DMS114 treated with DMSO at 0.1 percent for 48 hours (cell line): ENCODE data around the gene ID4.

ENCODE experiments used
- DNase-seq: peaks from one replicate; lab custom pipeline; 2025; ENCODE audit not compliant: unreplicated experiment; lab: John Stamatoyannopoulos, UW

ID4 gene

DNA sequence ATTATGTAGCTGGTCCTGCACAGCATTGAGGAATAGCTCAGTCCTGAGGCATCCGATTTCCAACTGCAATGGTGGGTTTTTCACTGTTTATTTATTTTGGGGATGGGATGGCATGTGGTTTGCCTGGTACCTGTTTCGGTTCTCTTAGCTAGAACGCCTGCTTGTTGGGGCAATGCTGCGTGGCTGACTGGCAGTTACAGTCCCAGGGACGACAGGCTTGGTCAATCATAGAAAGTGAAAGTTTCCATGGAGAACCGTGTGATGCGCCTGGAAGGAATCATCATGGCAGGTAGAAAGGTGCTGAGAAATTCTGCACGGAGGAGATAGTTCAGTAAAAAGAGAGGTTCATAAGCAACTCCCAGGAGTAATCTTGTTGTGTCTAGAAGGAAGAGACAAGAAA lies 18.4 kb downstream of the ID4 start:
- no peak for DNase-seq

GRCh38 chr6:19857139-19857538 lies 20.0 kb downstream of the ID4 start:
- no peak for DNase-seq

DNA sequence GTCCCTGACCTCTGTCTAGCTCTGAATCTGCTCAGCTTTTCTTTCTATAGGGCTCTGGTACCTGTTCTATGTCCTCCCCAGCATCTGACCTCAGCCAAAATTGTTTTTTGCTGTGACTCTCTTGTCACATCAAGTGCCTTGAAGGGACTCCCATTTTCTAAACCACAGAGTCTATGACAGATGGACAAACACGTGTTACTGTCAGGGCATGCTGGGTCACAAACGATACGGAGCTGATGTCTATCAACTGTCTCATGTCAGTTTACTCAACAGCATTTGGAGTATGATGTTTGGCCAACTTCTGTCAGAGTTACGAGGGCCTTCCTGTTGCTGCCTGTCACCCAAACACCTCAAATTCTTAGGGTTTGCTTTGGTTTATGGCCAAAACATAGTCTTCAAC lies 20.5 kb downstream of the ID4 start:
- no peak for DNase-seq

- no peak for DNase-seq
Measured at GRCh38 chr6:19860235-19860877, 23.2 kb downstream of the ID4 start.

DNA sequence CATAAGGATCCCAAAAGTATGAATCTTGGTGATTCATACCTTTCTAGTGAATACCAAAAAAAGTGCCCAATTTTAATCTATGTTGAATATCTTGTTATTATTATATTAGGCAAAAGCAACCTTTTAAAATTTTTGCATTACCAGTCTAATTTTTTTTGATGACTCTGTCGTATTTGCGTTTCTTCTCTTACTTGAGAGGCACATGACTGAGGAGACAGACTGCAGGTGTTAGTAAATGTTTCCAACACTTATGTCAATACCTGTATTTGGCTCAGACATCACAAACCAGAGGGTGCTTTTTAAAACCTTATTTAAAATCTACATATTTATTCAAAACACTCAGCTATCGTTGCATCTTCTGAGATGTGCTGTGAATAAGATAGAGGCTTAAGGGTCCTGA lies 27.1 kb downstream of the ID4 start:
- no peak for DNase-seq

- DNase-seq: no peak
Measured at GRCh38 chr6:19865178-19865577, 28.0 kb downstream of the ID4 start.

- DNase-seq: no peak
Measured at GRCh38 chr6:19866173-19866984, 29.2 kb downstream of the ID4 start.

DNA sequence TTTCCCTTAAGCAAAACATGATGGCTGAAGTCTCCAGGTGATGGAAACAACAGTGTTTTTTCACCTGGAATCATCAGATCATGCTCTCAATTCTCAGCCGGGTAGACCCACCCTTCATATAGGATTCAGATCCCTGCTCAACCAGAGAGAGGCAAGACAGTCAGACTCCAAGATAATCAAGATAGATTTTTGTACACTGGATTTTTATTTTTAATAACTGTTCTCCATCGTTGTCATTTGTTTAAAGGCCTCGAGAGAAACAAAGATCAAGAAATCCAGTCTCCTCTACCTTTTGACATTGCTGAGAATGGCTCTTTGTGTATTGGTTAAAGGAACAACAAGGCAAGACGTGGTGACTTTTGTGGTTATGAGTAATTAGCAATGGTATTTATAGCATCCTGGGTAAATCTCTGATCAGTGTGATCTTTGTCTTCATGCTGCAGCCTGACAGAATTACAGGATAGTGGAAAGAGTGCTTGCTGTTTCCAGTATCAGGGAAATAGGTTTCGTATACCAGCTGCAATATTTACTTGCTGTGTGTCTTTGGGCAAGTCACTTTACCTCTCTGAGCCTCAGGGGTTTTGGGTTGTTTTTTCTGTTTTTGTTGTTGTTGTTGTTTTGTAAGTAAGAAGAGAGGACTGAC lies 29.9 kb downstream of the ID4 start:
- no peak for DNase-seq

DNA sequence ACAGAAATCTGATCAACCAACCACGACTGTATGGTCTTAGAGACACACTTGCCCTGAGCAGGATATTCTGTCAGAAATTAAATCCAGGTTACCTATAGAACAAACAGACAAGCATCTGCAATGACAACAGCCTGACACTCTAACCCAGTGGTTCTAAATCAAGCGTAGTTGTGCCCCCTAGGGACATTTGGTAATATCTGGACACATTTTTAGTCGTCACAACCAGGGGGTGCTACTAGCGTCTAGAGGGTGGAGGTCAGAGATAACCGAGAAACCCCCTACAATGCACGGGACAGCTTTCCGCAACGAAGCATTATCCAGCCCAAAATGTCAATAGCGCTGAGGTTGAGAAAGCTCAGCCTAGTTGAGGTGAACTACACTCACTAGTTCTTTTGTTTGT lies 32.3 kb downstream of the ID4 start:
- no peak for DNase-seq

DNA sequence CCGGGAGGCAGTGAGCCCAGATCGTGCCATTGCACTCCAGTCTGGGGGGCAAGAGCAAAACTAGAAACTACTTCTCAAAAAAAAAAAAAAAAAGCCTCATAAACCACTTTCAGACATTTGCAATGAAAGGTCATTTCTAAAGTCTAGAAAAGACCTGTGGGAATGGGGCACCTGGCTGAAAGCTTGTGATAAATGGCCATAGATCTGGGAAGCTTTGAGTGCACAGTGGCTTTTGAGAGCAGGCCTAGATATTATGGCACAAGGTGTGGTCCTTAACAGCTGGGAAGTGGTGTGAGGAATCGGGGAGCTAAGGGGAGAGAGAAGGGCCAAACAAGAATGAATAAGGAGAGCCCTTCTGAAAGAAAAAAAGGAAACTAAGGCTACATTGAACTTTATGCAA lies 33.2 kb downstream of the ID4 start:
- no peak for DNase-seq

DNA sequence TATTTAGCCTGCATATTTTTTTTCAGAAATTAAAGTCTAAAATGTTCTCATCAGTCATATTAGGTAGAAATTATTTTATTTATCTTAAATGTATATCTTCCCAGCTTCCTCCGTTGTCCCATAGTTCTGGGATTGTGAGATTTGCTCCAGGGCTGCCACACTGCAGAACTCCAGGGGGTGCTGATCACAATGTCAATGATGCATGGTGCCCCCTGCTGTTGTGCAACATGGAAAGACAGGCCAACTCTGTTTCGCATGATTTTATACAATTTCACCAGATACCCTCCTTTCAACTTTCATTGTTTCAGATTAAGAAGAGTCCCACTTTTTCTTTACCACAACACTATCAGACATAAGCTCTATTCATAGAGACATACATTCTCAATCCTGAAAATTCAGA lies 35.9 kb downstream of the ID4 start:
- no peak for DNase-seq

- DNase-seq: no peak
Measured at GRCh38 chr6:19876672-19877071, 39.5 kb downstream of the ID4 start.

- DNase-seq: no peak
Measured at GRCh38 chr6:19879663-19880062, 42.5 kb downstream of the ID4 start.

DNA sequence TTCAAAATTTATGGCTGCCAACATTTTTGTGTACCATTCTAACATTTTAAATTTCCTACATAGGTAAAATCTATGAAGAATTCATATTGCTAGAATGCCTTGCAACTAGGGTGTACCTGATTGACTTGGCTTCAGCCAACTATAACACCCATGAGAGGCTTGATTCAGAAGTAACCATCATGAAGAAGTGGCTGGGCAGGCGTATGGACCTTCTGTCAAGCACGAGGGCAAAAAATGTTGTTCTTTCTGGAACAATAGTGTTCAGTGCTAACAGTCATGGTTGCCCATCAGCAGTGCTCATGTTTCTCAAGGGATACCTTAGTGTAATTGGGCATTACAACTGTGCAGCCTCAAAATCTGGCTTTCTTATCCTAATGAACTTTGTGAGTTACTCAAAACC lies 42.9 kb downstream of the ID4 start:
- DNase-seq: no peak

- DNase-seq: no peak
Measured at GRCh38 chr6:19891451-19891850, 54.3 kb downstream of the ID4 start.
